Esophagus muscularis mucosa (tissue), 3 donors: ENCODE data around the gene MAP4K4.

ENCODE experiments used
- EP300 ChIP-seq: sonication (generic); formaldehyde crosslinking; IDR thresholded peaks from one replicate; pipeline ENCODE4 v1.6.1; 2017; ENCODE audit warnings: antibody characterized with exemption
- TF ChIP-seq, protein P1 (sequence below), 3 experiments: fragments of 200-600 bp in 2 of 3; fragments of 450-650 bp in 1 of 3; sonication (generic) in 2 of 3; IDR thresholded peaks; one replicate each; pipeline ENCODE4 v1.5.1; 2017 to 2019; ENCODE audit warnings: antibody characterized with exemption in 3 of 3, mild to moderate bottlenecking in 2 of 3, moderate library complexity in 1 of 3

- TF ChIP-seq, protein P1, sequence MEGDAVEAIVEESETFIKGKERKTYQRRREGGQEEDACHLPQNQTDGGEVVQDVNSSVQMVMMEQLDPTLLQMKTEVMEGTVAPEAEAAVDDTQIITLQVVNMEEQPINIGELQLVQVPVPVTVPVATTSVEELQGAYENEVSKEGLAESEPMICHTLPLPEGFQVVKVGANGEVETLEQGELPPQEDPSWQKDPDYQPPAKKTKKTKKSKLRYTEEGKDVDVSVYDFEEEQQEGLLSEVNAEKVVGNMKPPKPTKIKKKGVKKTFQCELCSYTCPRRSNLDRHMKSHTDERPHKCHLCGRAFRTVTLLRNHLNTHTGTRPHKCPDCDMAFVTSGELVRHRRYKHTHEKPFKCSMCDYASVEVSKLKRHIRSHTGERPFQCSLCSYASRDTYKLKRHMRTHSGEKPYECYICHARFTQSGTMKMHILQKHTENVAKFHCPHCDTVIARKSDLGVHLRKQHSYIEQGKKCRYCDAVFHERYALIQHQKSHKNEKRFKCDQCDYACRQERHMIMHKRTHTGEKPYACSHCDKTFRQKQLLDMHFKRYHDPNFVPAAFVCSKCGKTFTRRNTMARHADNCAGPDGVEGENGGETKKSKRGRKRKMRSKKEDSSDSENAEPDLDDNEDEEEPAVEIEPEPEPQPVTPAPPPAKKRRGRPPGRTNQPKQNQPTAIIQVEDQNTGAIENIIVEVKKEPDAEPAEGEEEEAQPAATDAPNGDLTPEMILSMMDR (IDR thresholded peaks at IDR 0.05) = no peak
- no peak for TF ChIP-seq EP300
Measured at GRCh38 chr2:101887328-101887727, 189.8 kb downstream of the MAP4K4 start.
